ENCODE data around the gene KSR1.
"Not testable (repeated sequence)": the region's sequence is repeated elsewhere in the genome, so short reads cannot be mapped to it uniquely, and the experiment has no call there.

The KSR1 gene

DNA sequence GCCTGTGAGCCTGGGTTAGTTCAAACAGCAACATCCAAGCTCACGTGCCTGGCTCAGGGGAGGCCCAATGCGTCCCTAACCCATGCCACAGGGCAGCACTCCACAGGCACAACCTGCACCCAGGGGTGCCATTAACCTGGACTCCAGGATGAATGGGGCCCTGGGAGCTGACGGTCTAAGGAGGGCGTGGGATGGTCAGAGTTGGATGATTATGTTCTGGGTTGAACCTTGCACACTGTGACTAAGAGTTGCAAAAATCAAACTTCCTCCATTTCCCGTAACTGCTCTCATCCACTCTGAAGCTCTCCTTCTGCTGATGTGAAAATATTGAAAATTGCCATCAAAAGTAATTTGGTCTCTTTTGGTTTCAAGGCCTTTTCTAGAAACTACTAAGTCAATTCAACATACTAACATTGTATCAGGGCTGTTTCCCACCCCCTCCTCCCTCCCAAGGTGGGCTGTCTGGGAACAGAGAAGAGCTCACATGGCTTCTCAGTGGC is 182.2 kb downstream of the KSR1 start:
- H3K9ac ChIP-seq (ENCODE audit: low read length in 5 of 5); H3K4me3 ChIP-seq (ENCODE audit: low read depth in 1 of 5, low read length in 5 of 5); H3K27me3 ChIP-seq (ENCODE audit: control insufficient read depth in 5 of 5, insufficient read depth in 4 of 5, low read length in 5 of 5); H3K9me3 ChIP-seq (ENCODE audit: control insufficient read depth in 5 of 5, low read length in 5 of 5); H3K27ac ChIP-seq (ENCODE audit: low read depth, low read length): not testable (repeated sequence)
- Histone ChIP-seq H3K4me1 (ENCODE audit: control insufficient read depth in 5 of 5, insufficient read depth in 5 of 5, low read length in 5 of 5) (peaks cover 2 to 20% (median 14%) of the 10 kb centered on the region in 5 donors), H3K36me3 (ENCODE audit: control insufficient read depth in 5 of 5, insufficient read depth in 5 of 5, low read length in 5 of 5) (peaks cover 0 to 24% (median 12%) of the 10 kb centered on the region in 5 donors)

DNA sequence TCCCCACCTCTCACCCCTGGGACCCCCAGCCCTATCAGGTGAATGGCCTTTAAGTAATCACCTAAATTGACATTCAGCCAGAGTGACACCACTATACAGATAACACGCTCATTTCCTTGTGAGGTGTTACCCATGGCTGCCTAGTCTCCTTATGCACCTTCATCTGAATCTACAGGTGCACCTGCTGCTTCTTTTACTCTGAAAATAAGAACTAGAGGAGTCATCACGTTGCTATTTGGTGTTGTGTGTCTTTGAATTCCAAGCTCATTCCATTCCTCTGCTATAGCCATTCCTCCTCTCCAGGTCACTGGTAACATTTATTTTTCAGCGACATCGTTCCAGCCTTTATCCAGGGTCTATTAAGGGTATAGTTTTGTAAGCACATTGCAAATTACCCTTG is 184.5 kb downstream of the KSR1 start:
- no peak overlapping the region for H3K9ac ChIP-seq (ENCODE audit: low read length in 5 of 5)
- no peaks in the 10 kb centered on the region for H3K27me3 ChIP-seq (ENCODE audit: control insufficient read depth in 5 of 5, insufficient read depth in 4 of 5, low read length in 5 of 5)
- peaks cover 0 to 21% (median 18%) of the 10 kb centered on the region in 5 donors for H3K4me1 ChIP-seq (ENCODE audit: control insufficient read depth in 5 of 5, insufficient read depth in 5 of 5, low read length in 5 of 5)
- no peak overlapping the region for H3K27ac ChIP-seq (ENCODE audit: low read depth, low read length)
- H3K36me3 ChIP-seq (ENCODE audit: control insufficient read depth in 5 of 5, insufficient read depth in 5 of 5, low read length in 5 of 5) = peaks cover 0 to 37% (median 12%) of the 10 kb centered on the region in 5 donors
- H3K4me3 ChIP-seq (ENCODE audit: low read depth in 1 of 5, low read length in 5 of 5) = no peak overlapping the region
- H3K9me3 ChIP-seq (ENCODE audit: control insufficient read depth in 5 of 5, low read length in 5 of 5) = no peaks in the 10 kb centered on the region

DNA sequence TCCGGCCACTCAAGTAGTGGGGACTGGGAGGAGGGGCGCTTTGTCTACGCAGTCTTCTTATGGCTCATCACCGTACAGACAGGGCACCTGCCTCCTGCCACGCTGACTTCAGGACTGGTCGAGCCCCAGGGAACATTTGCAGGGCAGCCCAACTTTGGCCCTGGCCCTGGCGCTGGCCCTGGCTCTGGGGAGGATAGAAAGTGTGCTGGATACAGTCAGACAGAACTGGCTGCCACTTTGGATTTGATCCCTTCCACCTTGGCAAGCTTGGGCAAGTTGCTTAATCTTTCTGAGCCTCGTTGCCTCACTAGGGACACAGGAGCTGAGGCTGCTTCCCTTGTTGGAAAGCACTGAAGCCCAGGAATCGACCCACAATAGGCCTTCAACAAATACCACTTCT is 188.3 kb downstream of the KSR1 start:
- Histone ChIP-seq H3K9me3 (ENCODE audit: control insufficient read depth in 5 of 5, low read length in 5 of 5) (no peaks in the 10 kb centered on the region), H3K4me1 (ENCODE audit: control insufficient read depth in 5 of 5, insufficient read depth in 5 of 5, low read length in 5 of 5) (peaks cover 0 to 22% (median 18%) of the 10 kb centered on the region in 5 donors), H3K27ac (ENCODE audit: low read depth, low read length) (no peak overlapping the region), H3K9ac (ENCODE audit: low read length in 5 of 5) (no peak overlapping the region), H3K4me3 (ENCODE audit: low read depth in 1 of 5, low read length in 5 of 5) (no peak overlapping the region), H3K27me3 (ENCODE audit: control insufficient read depth in 5 of 5, insufficient read depth in 4 of 5, low read length in 5 of 5) (no peaks in the 10 kb centered on the region), H3K36me3 (ENCODE audit: control insufficient read depth in 5 of 5, insufficient read depth in 5 of 5, low read length in 5 of 5) (peaks cover 0 to 50% (median 16%) of the 10 kb centered on the region in 5 donors)

DNA sequence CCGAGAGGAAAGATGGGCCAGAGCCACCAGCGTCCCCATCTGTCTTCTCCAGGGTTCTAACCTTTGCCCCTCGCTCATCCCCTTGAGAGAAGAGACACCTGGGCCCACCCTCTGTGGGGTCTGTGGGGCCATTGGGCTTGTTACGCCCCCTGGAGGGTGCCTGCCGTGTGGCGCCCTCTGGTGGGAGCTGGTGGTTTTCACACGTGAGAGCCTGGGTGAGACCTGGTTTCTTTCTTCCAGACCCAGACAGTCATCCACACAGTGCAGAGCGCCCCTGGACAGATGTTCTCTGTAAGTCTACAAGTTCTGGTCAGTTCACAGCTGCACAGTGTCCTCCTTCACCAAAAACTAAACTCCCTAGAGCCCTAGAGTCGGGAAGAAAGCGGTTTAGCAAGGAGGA is 189.4 kb downstream of the KSR1 start:
- not testable (repeated sequence) for H3K9me3 ChIP-seq (ENCODE audit: control insufficient read depth in 5 of 5, low read length in 5 of 5); H3K4me3 ChIP-seq (ENCODE audit: low read depth in 1 of 5, low read length in 5 of 5); H3K27me3 ChIP-seq (ENCODE audit: control insufficient read depth in 5 of 5, insufficient read depth in 4 of 5, low read length in 5 of 5); H3K9ac ChIP-seq (ENCODE audit: low read length in 5 of 5); H3K27ac ChIP-seq (ENCODE audit: low read depth, low read length)
- peaks cover 0 to 44% (median 11%) of the 10 kb centered on the region in 5 donors for H3K36me3 ChIP-seq (ENCODE audit: control insufficient read depth in 5 of 5, insufficient read depth in 5 of 5, low read length in 5 of 5)
- peaks cover 0 to 28% (median 22%) of the 10 kb centered on the region in 5 donors for H3K4me1 ChIP-seq (ENCODE audit: control insufficient read depth in 5 of 5, insufficient read depth in 5 of 5, low read length in 5 of 5)

DNA sequence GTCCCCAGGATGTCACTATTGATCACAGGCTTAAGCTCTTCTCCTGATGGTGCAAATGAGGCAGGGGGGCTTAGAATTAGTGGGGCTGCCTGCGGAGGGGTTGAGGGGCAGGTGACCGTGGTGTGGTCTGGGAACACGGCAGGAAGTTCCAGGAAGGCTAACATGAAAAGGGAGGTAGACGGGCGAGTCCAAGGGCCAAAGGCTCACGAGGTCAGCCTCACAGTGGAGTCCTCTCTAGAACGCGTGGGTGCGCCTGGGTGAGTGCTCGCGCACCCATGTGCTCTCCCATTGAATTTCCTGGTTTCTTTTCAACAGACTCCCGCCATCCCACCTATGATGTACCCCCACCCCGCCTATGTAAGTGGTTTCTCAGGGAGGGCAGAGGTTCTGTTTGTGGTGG is 190.0 kb downstream of the KSR1 start:
- Histone ChIP-seq H3K9ac (ENCODE audit: low read length in 5 of 5) (no peak overlapping the region), H3K4me3 (ENCODE audit: low read depth in 1 of 5, low read length in 5 of 5) (no peak overlapping the region), H3K27ac (ENCODE audit: low read depth, low read length) (no peak overlapping the region)

DNA sequence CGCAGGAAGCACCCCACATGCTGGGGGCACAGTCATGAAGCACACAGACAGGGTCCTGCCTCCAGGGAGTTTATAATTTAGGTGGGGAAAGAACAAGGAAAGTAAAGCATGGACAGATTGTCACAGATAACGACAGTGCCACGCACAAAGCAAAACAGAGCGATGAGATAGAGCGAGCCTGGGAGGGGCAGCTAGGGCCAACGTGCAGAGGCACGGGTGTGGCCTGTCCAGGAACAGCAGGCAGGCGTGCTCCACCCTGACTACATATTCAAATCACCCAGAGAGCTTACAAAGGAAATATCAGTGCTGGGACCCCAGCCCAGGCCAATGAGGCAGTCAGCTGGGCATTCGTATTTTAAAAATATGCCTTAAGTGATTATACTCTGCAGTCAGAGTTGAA is 191.5 kb downstream of the KSR1 start:
- no peaks in the 10 kb centered on the region for H3K27me3 ChIP-seq (ENCODE audit: control insufficient read depth in 5 of 5, insufficient read depth in 4 of 5, low read length in 5 of 5)
- H3K27ac ChIP-seq (ENCODE audit: low read depth, low read length) = no peak overlapping the region
- H3K9ac ChIP-seq (ENCODE audit: low read length in 5 of 5) = no peak overlapping the region
- H3K36me3 ChIP-seq (ENCODE audit: control insufficient read depth in 5 of 5, insufficient read depth in 5 of 5, low read length in 5 of 5) = peaks cover 0 to 34% (median 7%) of the 10 kb centered on the region in 5 donors
- no peak overlapping the region for H3K4me3 ChIP-seq (ENCODE audit: low read depth in 1 of 5, low read length in 5 of 5)
- no peaks in the 10 kb centered on the region for H3K9me3 ChIP-seq (ENCODE audit: control insufficient read depth in 5 of 5, low read length in 5 of 5)
- H3K4me1 ChIP-seq (ENCODE audit: control insufficient read depth in 5 of 5, insufficient read depth in 5 of 5, low read length in 5 of 5) = peaks cover 0 to 33% (median 22%) of the 10 kb centered on the region in 5 donors

More for the DNA sequence above, 190.0 kb downstream of the KSR1 start:
- Histone ChIP-seq H3K36me3 (ENCODE audit: control insufficient read depth in 5 of 5, insufficient read depth in 5 of 5, low read length in 5 of 5) (peaks cover 0 to 38% (median 7%) of the 10 kb centered on the region in 5 donors), H3K9me3 (ENCODE audit: control insufficient read depth in 5 of 5, low read length in 5 of 5) (no peaks in the 10 kb centered on the region), H3K4me1 (ENCODE audit: control insufficient read depth in 5 of 5, insufficient read depth in 5 of 5, low read length in 5 of 5) (peaks cover 0 to 31% (median 22%) of the 10 kb centered on the region in 5 donors), H3K27me3 (ENCODE audit: control insufficient read depth in 5 of 5, insufficient read depth in 4 of 5, low read length in 5 of 5) (no peaks in the 10 kb centered on the region)

DNA sequence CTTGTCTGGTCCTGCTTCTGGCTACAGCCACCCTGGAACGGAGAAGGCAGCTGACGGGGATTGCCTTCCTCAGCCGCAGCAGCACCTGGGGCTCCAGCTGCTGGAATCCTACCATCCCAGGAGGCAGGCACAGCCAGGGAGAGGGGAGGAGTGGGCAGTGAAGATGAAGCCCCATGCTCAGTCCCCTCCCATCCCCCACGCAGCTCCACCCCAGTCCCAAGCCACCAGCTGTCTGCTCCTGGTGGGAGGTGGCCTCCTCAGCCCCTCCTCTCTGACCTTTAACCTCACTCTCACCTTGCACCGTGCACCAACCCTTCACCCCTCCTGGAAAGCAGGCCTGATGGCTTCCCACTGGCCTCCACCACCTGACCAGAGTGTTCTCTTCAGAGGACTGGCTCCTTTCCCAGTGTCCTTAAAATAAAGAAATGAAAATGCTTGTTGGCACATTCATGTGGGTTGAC is 192.9 kb downstream of the KSR1 start:
- H3K27me3 ChIP-seq (ENCODE audit: control insufficient read depth in 5 of 5, insufficient read depth in 4 of 5, low read length in 5 of 5); H3K27ac ChIP-seq (ENCODE audit: low read depth, low read length); H3K4me3 ChIP-seq (ENCODE audit: low read depth in 1 of 5, low read length in 5 of 5); H3K9ac ChIP-seq (ENCODE audit: low read length in 5 of 5); H3K9me3 ChIP-seq (ENCODE audit: control insufficient read depth in 5 of 5, low read length in 5 of 5): not testable (repeated sequence)
- H3K4me1 ChIP-seq (ENCODE audit: control insufficient read depth in 5 of 5, insufficient read depth in 5 of 5, low read length in 5 of 5) = peaks cover 0 to 26% (median 13%) of the 10 kb centered on the region in 5 donors
- peaks cover 0 to 28% (median 7%) of the 10 kb centered on the region in 5 donors for H3K36me3 ChIP-seq (ENCODE audit: control insufficient read depth in 5 of 5, insufficient read depth in 5 of 5, low read length in 5 of 5)

DNA sequence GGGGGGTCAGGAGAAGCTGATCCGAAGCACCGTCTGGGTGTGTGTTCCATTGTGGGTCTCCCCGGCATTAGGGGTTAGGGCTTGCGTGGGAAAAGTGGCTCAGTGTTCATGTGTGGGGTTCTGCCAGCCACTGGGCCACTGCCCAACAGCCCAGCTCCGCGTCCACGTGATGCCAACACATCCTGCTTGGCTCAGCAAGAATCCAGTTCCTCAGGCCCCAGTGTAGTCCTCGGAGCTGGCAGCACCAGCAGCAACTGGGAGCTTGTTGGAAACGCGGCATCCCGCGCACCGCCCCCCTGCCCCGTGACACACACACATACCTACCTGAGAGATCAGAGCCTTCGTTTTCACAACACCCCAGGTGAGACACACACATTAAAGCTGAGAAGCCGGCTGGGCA is 193.7 kb downstream of the KSR1 start:
- Histone ChIP-seq H3K36me3 (ENCODE audit: control insufficient read depth in 5 of 5, insufficient read depth in 5 of 5, low read length in 5 of 5) (peaks cover 0 to 20% (median 7%) of the 10 kb centered on the region in 5 donors), H3K4me3 (ENCODE audit: low read depth in 1 of 5, low read length in 5 of 5) (no peak overlapping the region), H3K9ac (ENCODE audit: low read length in 5 of 5) (no peak overlapping the region), H3K27me3 (ENCODE audit: control insufficient read depth in 5 of 5, insufficient read depth in 4 of 5, low read length in 5 of 5) (no peaks in the 10 kb centered on the region), H3K27ac (ENCODE audit: low read depth, low read length) (no peak overlapping the region), H3K9me3 (ENCODE audit: control insufficient read depth in 5 of 5, low read length in 5 of 5) (no peaks in the 10 kb centered on the region), H3K4me1 (ENCODE audit: control insufficient read depth in 5 of 5, insufficient read depth in 5 of 5, low read length in 5 of 5) (peaks cover 0 to 22% (median 5%) of the 10 kb centered on the region in 5 donors)

DNA sequence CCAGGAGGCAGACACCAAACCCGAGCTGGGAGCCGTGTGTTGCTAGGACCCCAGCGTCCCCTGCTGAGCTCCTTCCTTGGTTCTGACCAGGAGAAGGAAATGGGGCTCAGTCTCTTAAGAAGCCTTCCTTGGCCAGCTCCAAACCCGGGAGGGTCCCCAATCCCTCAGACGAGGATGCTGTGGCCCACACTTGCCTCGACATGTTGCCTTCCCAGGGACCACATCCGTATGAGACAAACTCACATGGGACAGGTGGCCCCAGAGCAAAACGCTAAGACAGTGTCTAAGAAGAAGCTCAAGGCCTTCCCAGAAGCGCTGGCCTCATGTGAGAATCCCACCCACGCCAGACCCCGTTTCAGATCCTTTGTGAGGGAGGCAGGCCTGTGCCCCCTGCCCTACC is 194.6 kb downstream of the KSR1 start:
- Histone ChIP-seq H3K4me1 (ENCODE audit: control insufficient read depth in 5 of 5, insufficient read depth in 5 of 5, low read length in 5 of 5) (peaks cover 0 to 20% (median 3%) of the 10 kb centered on the region in 5 donors), H3K36me3 (ENCODE audit: control insufficient read depth in 5 of 5, insufficient read depth in 5 of 5, low read length in 5 of 5) (peaks cover 0 to 20% (median 7%) of the 10 kb centered on the region in 5 donors), H3K27me3 (ENCODE audit: control insufficient read depth in 5 of 5, insufficient read depth in 4 of 5, low read length in 5 of 5) (no peaks in the 10 kb centered on the region), H3K9ac (ENCODE audit: low read length in 5 of 5) (no peak overlapping the region), H3K9me3 (ENCODE audit: control insufficient read depth in 5 of 5, low read length in 5 of 5) (no peaks in the 10 kb centered on the region), H3K4me3 (ENCODE audit: low read depth in 1 of 5, low read length in 5 of 5) (no peak overlapping the region), H3K27ac (ENCODE audit: low read depth, low read length) (no peak overlapping the region)

DNA sequence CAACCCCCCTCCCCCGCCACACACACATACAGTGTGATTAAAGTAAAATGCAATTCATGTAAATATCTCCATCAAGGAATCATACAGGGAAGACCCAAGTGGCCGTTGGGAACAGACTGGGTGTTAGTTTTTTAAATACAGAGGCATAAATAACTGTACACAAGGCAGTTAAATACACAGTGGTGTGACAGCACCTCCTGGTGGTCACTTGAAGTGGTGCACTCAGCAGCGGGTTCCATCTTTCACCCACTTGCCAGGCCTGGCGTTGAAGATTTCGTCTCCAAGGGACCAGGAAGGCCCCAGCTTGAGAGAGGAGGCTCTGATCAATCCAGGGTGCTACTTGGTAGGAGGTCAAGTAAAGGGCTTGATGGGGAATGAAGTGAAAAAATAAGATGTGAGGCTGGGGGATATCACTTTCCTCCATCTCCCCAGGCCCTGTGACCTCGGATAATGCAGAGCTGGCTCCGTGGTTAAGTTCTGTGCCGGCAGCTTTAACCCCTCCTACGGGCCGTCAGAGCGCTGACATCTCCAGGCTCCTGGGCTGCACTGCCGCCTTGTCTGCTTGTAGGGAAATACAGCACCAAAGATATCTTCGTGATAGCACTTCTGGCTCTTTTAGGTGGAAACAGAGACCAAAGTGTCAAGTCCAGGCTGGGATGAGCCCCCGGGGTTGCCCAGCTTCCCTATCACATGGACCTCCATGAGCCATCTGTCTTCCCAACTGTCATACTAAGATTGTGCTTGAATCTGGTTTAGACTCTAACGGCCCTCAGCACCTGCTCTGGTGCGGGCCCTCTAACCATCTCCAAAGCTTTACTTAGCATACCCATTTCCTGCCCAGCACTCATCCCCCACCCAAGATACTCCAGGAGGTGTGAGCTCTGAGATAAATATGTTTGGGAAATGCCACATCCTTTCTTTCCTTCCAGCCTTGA is 195.4 kb downstream of the KSR1 start:
- peaks cover 0 to 20% (median 3%) of the 10 kb centered on the region in 5 donors for H3K4me1 ChIP-seq (ENCODE audit: control insufficient read depth in 5 of 5, insufficient read depth in 5 of 5, low read length in 5 of 5)
- H3K27me3 ChIP-seq (ENCODE audit: control insufficient read depth in 5 of 5, insufficient read depth in 4 of 5, low read length in 5 of 5) = no peaks in the 10 kb centered on the region
- H3K27ac ChIP-seq (ENCODE audit: low read depth, low read length) = no peak overlapping the region
- peaks cover 0 to 17% (median 7%) of the 10 kb centered on the region in 5 donors for H3K36me3 ChIP-seq (ENCODE audit: control insufficient read depth in 5 of 5, insufficient read depth in 5 of 5, low read length in 5 of 5)
- no peak overlapping the region for H3K9ac ChIP-seq (ENCODE audit: low read length in 5 of 5)
- no peak overlapping the region for H3K4me3 ChIP-seq (ENCODE audit: low read depth in 1 of 5, low read length in 5 of 5)
- no peaks in the 10 kb centered on the region for H3K9me3 ChIP-seq (ENCODE audit: control insufficient read depth in 5 of 5, low read length in 5 of 5)

All from subcutaneous abdominal adipose tissue (tissue), 5 donors.